HCT116 (cell line): Measurements from ENCODE around the gene RNF186. TPM values are rescaled to one million over a fixed set of nuclear protein-coding genes. Genes with fewer than 3 reads are reported as not detected.

Experiments used
- ATAC-seq: fragments of 200-7000 bp; cut with Tn5 transposase; 2 replicates; pipeline ENCODE4 v1.9.1; 2020; ENCODE audit warnings: mild to moderate bottlenecking, moderate library complexity
- BruUV-seq: library from RNA; stranded (reverse); fragments of 400-500 nt; replicated peaks from 2 replicates; lab custom pipeline; 2021; lab: Mats Ljungman, UMichigan
- CTCF ChIA-PET: fragments of 300-600 bp; sonication (Branson Sonifier 250); formaldehyde crosslinking; loops from one replicate; lab custom pipeline; 2021; ENCODE audit warnings: antibody characterized with exemption; lab: Charles Lee
- POLR2A ChIA-PET: fragments of 300-600, 350-600 bp; sonication (Branson Sonifier 250); formaldehyde crosslinking; loops from one replicate; lab custom pipeline; 2021; ENCODE audit warnings: antibody characterized with exemption; lab: Charles Lee
- RAD21 ChIA-PET, 2 experiments: fragments of 300-600 bp; sonication (Branson Sonifier 250); formaldehyde crosslinking; loops; one replicate each; lab custom pipeline; 2023; ENCODE audit warnings: low total read pairs in 2 of 2; ENCODE audit not compliant: uncharacterized antibody in 2 of 2, unreplicated experiment in 2 of 2, low non-redundant PET in 1 of 2; lab: Charles Lee
- DNase-seq: peaks from one replicate; pipeline ENCODE4 v3.0.0-alpha.2; 2010; ENCODE audit warnings: low read depth, low spot score
- H2AFZ ChIP-seq: fragments of 200-600 bp; shearing (Covaris generic), sonication (generic); 2 replicates; pipeline ENCODE4 v1.6.1; 2017; ENCODE audit warnings: low read depth, mixed run types, mixed read lengths, antibody characterized with exemption, low read length; ENCODE audit not compliant: poor library complexity, severe bottlenecking
- H3K27ac ChIP-seq: 2 replicates; pipeline ENCODE4 v1.5.1; 2012; ENCODE audit warnings: low read depth, low read length
- H3K27me3 ChIP-seq: fragments of 200-600 bp; sonication (generic); 2 replicates; pipeline ENCODE4 v1.6.1; 2016; ENCODE audit warnings: mixed run types, low read length, mixed read lengths; ENCODE audit not compliant: insufficient read depth
- H3K36me3 ChIP-seq, 2 experiments: fragments of 200-500 bp in 1 of 2; fragments of 200-600 bp in 1 of 2; sonication (Bioruptor generic) in 1 of 2; sonication (generic) in 1 of 2; 2 replicates each; pipeline versions ENCODE4 v1.5.1 to v1.6.1; 2014 to 2016; ENCODE audit warnings: low read length in 2 of 2, inconsistent platforms in 1 of 2, mixed read lengths in 1 of 2, mixed run types in 1 of 2; ENCODE audit not compliant: insufficient read depth in 2 of 2, control insufficient read depth in 1 of 2
- H3K4me1 ChIP-seq, 2 experiments: fragments of 200-600 bp in 1 of 2; sonication (generic) in 1 of 2; 2 replicates each; pipeline versions ENCODE4 v1.5.1 to v1.6.1; 2012 to 2017; ENCODE audit warnings: low read length in 2 of 2, inconsistent platforms in 1 of 2, mild to moderate bottlenecking in 1 of 2, mixed read lengths in 1 of 2, mixed run types in 1 of 2, moderate library complexity in 1 of 2; ENCODE audit not compliant: insufficient read depth in 2 of 2, control insufficient read depth in 1 of 2
- H3K4me2 ChIP-seq: fragments of 200-600 bp; sonication (generic); 2 replicates; pipeline ENCODE4 v1.6.1; 2017; ENCODE audit warnings: mixed run types, low read length, mixed read lengths
- H3K4me3 ChIP-seq, 2 experiments: fragments of 200-600 bp in 1 of 2; sonication (generic) in 1 of 2; replicated peaks in 1 of 2; 2 replicates each; pipeline ENCODE4 v1.5.1; 2011 to 2016; ENCODE audit warnings: low read length in 2 of 2, control low read depth in 1 of 2, low read depth in 1 of 2, mild to moderate bottlenecking in 1 of 2, mixed read lengths in 1 of 2, mixed run types in 1 of 2
- H3K79me2 ChIP-seq: fragments of 200-600 bp; sonication (generic); 2 replicates; pipeline ENCODE4 v1.6.1; 2017; ENCODE audit warnings: mild to moderate bottlenecking, mixed run types, low read length, moderate library complexity, mixed read lengths; ENCODE audit not compliant: insufficient read depth
- H3K9ac ChIP-seq: fragments of 200-600 bp; sonication (generic); 2 replicates; pipeline ENCODE4 v1.6.1; 2016; ENCODE audit warnings: low read length, mixed read lengths
- H3K9me2 ChIP-seq: fragments of 200-600 bp; sonication (generic), shearing (Covaris generic); 2 replicates; pipeline ENCODE4 v1.6.1; 2017; ENCODE audit warnings: mixed run types, mild to moderate bottlenecking, moderate library complexity; ENCODE audit not compliant: insufficient read depth
- H3K9me3 ChIP-seq, 2 experiments: fragments of 200-500 bp in 1 of 2; fragments of 200-600 bp in 1 of 2; sonication (Bioruptor generic) in 1 of 2; sonication (generic) in 1 of 2; 2 replicates each; pipeline ENCODE4 v1.6.1; 2014 to 2017; ENCODE audit warnings: low read length in 2 of 2, mixed read lengths in 2 of 2, inconsistent platforms in 1 of 2, low read depth in 1 of 2, mild to moderate bottlenecking in 1 of 2, mixed run types in 1 of 2, moderate library complexity in 1 of 2; ENCODE audit not compliant: control insufficient read depth in 1 of 2, insufficient read depth in 1 of 2
- H4K20me1 ChIP-seq: fragments of 200-600 bp; sonication (generic), shearing (Covaris generic); 2 replicates; pipeline ENCODE4 v1.6.1; 2017; ENCODE audit warnings: mixed run types, mild to moderate bottlenecking, moderate library complexity; ENCODE audit not compliant: insufficient read depth
- CEBPB ChIP-seq: IDR thresholded peaks from 2 replicates; pipeline ENCODE4 v1.6.1; 2012; ENCODE audit warnings: low read depth
- ELF1 ChIP-seq: IDR thresholded peaks from 2 replicates; pipeline ENCODE4 v1.6.1; 2012; ENCODE audit warnings: low read depth, borderline replicate concordance
- EZH2 ChIP-seq: fragments of 200-600 bp; sonication (generic); IDR thresholded peaks from 2 replicates; pipeline ENCODE4 v1.6.1; 2017; ENCODE audit warnings: antibody characterized with exemption, mixed run types
- EZH2phosphoT487 ChIP-seq: fragments of 200-600 bp; IDR thresholded peaks from 2 replicates; pipeline ENCODE4 v1.6.1; 2018; ENCODE audit warnings: antibody characterized with exemption, borderline replicate concordance
- JUND ChIP-seq: IDR thresholded peaks from 2 replicates; pipeline ENCODE4 v1.6.1; 2012
- POLR2A ChIP-seq: IDR thresholded peaks from 2 replicates; pipeline ENCODE4 v1.7.0; 2011; ENCODE audit warnings: borderline replicate concordance; ENCODE audit not compliant: insufficient read depth, insufficient read length; ENCODE audit errors: extremely low read depth
- POLR2AphosphoS5 ChIP-seq: IDR thresholded peaks from 2 replicates; pipeline ENCODE4 v1.6.1; 2011; ENCODE audit warnings: mild to moderate bottlenecking, low read depth, low read length, moderate library complexity
- REST ChIP-seq: IDR thresholded peaks from 2 replicates; pipeline ENCODE4 v1.6.1; 2012; ENCODE audit warnings: low read depth
- SIN3A ChIP-seq: IDR thresholded peaks from 2 replicates; pipeline ENCODE4 v1.6.1; 2012; ENCODE audit warnings: low read depth
- SP1 ChIP-seq: IDR thresholded peaks from 2 replicates; pipeline ENCODE4 v1.6.1; 2012; ENCODE audit warnings: low read depth
- SRF ChIP-seq: IDR thresholded peaks from 2 replicates; pipeline ENCODE4 v1.6.1; 2012; ENCODE audit warnings: low read depth
- TCF7L2 ChIP-seq: IDR thresholded peaks from 2 replicates; pipeline ENCODE4 v1.7.0; 2011; ENCODE audit warnings: borderline replicate concordance, inconsistent platforms; ENCODE audit not compliant: insufficient read depth, insufficient read length; ENCODE audit errors: extremely low read depth
- ZFX ChIP-seq: fragments of 450-650 bp; IDR thresholded peaks from 2 replicates; pipeline ENCODE4 v1.6.1; 2017
- intact Hi-C: fragments of 100-400 bp; cut with micrococcal nuclease; formaldehyde crosslinking; loops from 2 replicates; pipeline ENCODE4 v1.10.0; 2022
- total RNA-seq: library from RNA; stranded (reverse); gene quantifications from one replicate; pipeline ENCODE4 v1.2.1, GENCODE V29; 2021; ENCODE audit not compliant: unreplicated experiment

Gene RNF186
- total RNA-seq, 1 experiment from 2014 or later, result not detected

GRCh38 chr1:19858893-19859292, 43.8 kb upstream of the RNF186 start:
- DNase-seq (no peak), ATAC-seq (no peak)
- Histone ChIP-seq H3K27ac (no peak overlapping the region), H2AFZ (no peak overlapping the region), H3K9ac (no peak overlapping the region), H3K4me1 (peaks cover 6 to 12% of the 10 kb centered on the region in 2 experiments; a peak in 3 of 4 replicates), H3K4me2 (no peak overlapping the region), H3K9me2 (no peaks in the 10 kb centered on the region), H3K36me3 (no peaks in the 10 kb centered on the region), H3K9me3 (peaks cover 3 to 4% of the 10 kb centered on the region in 2 experiments; a peak in 1 of 4 replicates), H3K27me3 (no peaks in the 10 kb centered on the region), H4K20me1 (no peaks in the 10 kb centered on the region), H3K79me2 (no peaks in the 10 kb centered on the region), H3K4me3 (no peak overlapping the region)
- BruUV-seq, result no TSS peak
- CTCF ChIA-PET, result no interaction called here
- RAD21 ChIA-PET, result no interaction called here
- intact Hi-C loops, result no loop called here
- POLR2A ChIA-PET, result no interaction called here
- no peak for TF ChIP-seq POLR2AphosphoS5
- TF ChIP-seq TCF7L2, result no peak
- no peak for TF ChIP-seq ELF1
- TF ChIP-seq EZH2phosphoT487, result no peak
- no peak for TF ChIP-seq SRF
- TF ChIP-seq SP1, result no peak
- no peak for TF ChIP-seq POLR2A
- no peak for TF ChIP-seq ZFX
- no peak for TF ChIP-seq JUND
- no peak for TF ChIP-seq EZH2
- no peak for TF ChIP-seq REST
- no peak for TF ChIP-seq CEBPB
- no peak for TF ChIP-seq SIN3A
